Thoracic aorta (tissue), 2 donors: ENCODE measurements around the gene F2RL2. TPM values are rescaled to one million over a fixed set of nuclear protein-coding genes. Genes with fewer than 3 reads are reported as not detected.

ENCODE experiments used
- ATAC-seq: fragments of 150-250 bp; one replicate; pipeline ENCODE4 v1.8.0; 2017; ENCODE audit warnings: low read depth; ENCODE audit not compliant: insufficient number of reproducible peaks, low FRiP score
- DNase-seq: peaks from one replicate; pipeline ENCODE4 v3.0.0-alpha.2; 2020; ENCODE audit warnings: low spot score
- H3K27ac ChIP-seq, 2 donors: fragments of 200-600 bp; sonication (generic); 1 replicate in 1 of 2; 2 replicates in 1 of 2; pipeline ENCODE4 v1.5.1; 2016; ENCODE audit warnings: mild to moderate bottlenecking in 2 of 2, moderate library complexity in 2 of 2
- H3K27me3 ChIP-seq: fragments of 200-600 bp; sonication (generic); replicated peaks from 2 replicates; pipeline ENCODE4 v1.6.0; 2016; ENCODE audit warnings: mild to moderate bottlenecking; ENCODE audit not compliant: insufficient read depth
- H3K36me3 ChIP-seq: fragments of 200-600 bp; sonication (generic); one replicate; pipeline ENCODE4 v1.5.1; 2016
- H3K4me1 ChIP-seq, 2 donors: fragments of 200-600 bp; sonication (generic); 1 replicate in 1 of 2; 2 replicates in 1 of 2; pipeline versions ENCODE4 v1.5.1 to v1.6.0; 2016; ENCODE audit warnings: low read depth in 2 of 2, mild to moderate bottlenecking in 1 of 2; ENCODE audit not compliant: control insufficient read depth in 1 of 2
- H3K4me3 ChIP-seq: fragments of 200-600 bp; sonication (generic); 2 replicates; pipeline ENCODE4 v1.5.1; 2016; ENCODE audit warnings: mild to moderate bottlenecking
- H3K9me3 ChIP-seq: fragments of 200-600 bp; sonication (generic); 2 replicates; pipeline ENCODE4 v1.5.1; 2016
- total RNA-seq, 2 donors: library from RNA; depleted of rRNA; stranded (reverse); fragments of >200 nt; gene quantifications; one replicate each; pipeline versions ENCODE4 v1.1.0 to v1.2.3, GENCODE V29; 2016
- TF ChIP-seq, protein P1 (sequence below): fragments of 200-600 bp; sonication (generic); IDR thresholded peaks from one replicate; pipeline ENCODE4 v1.5.1; 2019; ENCODE audit warnings: antibody characterized with exemption

Gene F2RL2
- total RNA-seq, 2 donors from 2014 or later, result 2.7 to 13.7 TPM

DNA sequence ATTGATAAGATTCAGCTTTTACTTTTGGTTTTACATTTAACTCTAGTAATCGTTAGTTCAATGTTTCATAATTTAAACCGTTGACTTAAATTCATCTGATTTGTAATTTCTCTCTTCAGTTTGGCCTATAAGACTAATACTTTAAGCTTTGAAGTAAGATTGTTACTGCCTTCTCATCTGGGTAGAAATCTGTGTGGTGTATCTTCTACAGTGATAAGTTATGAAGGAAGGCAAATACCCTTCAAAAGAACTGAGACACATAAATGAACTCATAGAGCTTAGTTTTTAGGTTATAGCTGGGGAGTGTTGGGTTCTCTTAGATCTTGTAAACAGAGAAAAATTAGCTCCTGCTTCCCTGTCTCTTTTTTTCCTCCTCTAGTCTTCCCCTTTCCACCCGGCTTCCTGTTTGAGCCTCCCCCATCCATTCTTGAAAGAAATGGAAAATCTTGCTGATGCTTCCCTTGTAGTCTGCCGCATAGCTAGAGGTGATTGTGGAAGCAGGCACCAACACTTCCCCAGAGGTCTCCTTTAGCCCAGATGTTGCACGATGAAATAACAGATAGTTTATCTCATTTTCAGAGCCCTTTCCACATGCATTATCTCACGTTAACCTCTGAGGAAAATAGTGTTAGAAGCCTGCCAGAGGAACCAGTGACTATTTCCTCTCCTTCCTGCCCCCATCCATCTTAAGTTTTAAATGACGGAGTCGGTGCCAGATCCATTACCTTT is 2.0 kb upstream of the F2RL2 start:
- H3K9me3 ChIP-seq, result no peaks in the 10 kb centered on the region
- no peaks in the 10 kb centered on the region for H3K36me3 ChIP-seq
- no peak overlapping the region for H3K27ac ChIP-seq
- H3K27me3 ChIP-seq, result no peaks in the 10 kb centered on the region
- ATAC-seq (no peak), DNase-seq (no peak)
- TF ChIP-seq, protein P1, sequence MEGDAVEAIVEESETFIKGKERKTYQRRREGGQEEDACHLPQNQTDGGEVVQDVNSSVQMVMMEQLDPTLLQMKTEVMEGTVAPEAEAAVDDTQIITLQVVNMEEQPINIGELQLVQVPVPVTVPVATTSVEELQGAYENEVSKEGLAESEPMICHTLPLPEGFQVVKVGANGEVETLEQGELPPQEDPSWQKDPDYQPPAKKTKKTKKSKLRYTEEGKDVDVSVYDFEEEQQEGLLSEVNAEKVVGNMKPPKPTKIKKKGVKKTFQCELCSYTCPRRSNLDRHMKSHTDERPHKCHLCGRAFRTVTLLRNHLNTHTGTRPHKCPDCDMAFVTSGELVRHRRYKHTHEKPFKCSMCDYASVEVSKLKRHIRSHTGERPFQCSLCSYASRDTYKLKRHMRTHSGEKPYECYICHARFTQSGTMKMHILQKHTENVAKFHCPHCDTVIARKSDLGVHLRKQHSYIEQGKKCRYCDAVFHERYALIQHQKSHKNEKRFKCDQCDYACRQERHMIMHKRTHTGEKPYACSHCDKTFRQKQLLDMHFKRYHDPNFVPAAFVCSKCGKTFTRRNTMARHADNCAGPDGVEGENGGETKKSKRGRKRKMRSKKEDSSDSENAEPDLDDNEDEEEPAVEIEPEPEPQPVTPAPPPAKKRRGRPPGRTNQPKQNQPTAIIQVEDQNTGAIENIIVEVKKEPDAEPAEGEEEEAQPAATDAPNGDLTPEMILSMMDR, result no peak
- H3K4me3 ChIP-seq, result no peak overlapping the region
- H3K4me1 ChIP-seq, result no peaks in the 10 kb centered on the region

DNA sequence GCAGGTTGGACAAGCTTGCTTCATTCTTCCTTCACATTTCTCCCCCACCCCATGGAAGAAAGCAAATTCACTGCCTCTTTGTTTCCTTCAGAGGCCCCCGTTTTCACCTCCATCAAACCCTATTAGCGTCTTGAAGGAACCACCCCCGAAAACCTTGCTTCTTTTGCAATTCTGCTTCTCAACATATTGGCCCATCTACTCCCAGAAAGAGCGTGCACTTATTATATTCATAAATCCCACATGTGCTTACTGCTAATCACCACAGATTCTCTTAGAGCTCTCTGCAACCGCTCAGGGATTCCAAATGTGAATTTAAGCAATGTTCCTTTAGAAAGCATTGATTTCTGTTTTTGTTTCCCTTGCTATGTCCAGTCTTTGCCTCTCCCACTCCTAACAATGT is 1.1 kb downstream of the F2RL2 start:
- DNase-seq (no peak), ATAC-seq (no peak)
- Histone ChIP-seq H3K4me3 (no peak overlapping the region), H3K36me3 (no peaks in the 10 kb centered on the region), H3K27me3 (no peaks in the 10 kb centered on the region), H3K4me1 (no peaks in the 10 kb centered on the region), H3K27ac (no peak overlapping the region), H3K9me3 (no peaks in the 10 kb centered on the region)
- TF ChIP-seq, protein P1, result no peak

DNA sequence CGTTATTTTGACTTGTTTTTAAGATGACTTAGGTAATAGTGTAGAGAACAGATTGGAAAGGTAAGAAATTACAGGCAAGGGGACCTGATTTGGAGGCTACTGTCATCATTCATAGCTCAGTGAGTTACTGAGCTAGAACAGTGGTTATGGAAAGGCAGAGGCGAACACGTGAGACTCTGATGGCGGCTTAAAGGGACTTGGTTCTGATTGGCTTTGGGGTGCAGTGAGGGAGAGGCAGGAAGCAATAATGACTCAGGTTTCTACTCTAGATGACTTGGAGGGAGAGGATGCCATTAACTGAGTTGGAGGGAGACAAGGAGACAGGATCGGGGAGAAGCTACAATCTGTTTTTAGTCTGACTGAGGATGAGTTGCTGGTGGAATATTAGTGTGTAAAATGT is 3.0 kb downstream of the F2RL2 start:
- TF ChIP-seq, protein P1, result no peak
- DNase-seq (no peak), ATAC-seq (no peak)
- Histone ChIP-seq H3K9me3 (no peaks in the 10 kb centered on the region), H3K4me1 (no peaks in the 10 kb centered on the region), H3K27me3 (no peaks in the 10 kb centered on the region), H3K27ac (no peak overlapping the region), H3K36me3 (no peaks in the 10 kb centered on the region), H3K4me3 (no peak overlapping the region)

DNA sequence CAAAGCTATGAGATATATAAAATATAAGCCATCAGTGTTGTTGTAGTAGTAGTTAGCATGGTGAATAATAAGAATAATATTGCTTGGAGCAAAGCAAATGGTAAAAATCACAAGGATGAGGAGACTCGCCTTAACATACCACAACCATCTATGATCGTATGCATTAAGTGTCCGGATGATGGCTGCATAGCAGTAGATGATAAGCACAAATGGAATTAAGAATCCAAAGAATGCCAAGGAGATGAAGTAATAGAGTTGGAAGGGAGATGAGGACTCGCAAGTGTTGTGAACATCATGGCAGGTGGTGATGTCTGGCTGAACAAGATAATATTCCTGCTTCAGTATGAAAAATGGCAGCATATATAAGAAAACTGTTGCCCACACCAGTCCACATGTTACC is 5.5 kb downstream of the F2RL2 start:
- H3K36me3 ChIP-seq, result no peaks in the 10 kb centered on the region
- H3K9me3 ChIP-seq, result no peaks in the 10 kb centered on the region
- H3K27ac ChIP-seq, result no peak overlapping the region
- no peak for ATAC-seq
- no peaks in the 10 kb centered on the region for H3K4me1 ChIP-seq
- H3K27me3 ChIP-seq, result no peaks in the 10 kb centered on the region
- H3K4me3 ChIP-seq, result no peak overlapping the region
- no peak for DNase-seq
- TF ChIP-seq, protein P1, result no peak

DNA sequence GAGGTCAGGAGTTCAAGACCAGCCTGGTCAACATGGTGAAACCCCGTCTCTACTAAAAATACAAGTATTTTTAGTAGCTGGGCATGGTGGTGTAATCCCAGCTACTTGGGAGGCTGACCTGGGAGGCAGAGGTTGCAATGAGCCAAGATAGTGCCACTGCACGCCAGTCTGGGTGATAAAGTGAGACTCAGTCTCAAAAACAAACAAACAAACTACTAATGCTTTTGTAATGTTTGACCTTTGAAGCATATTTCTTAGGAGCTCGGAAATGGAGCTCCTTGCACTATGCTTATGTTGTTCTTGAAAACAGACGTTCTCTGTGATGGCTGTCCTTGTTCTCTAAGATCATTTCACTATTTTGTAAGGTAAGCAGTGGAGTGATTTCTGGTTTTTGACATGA is 6.0 kb downstream of the F2RL2 start:
- no peaks in the 10 kb centered on the region for H3K9me3 ChIP-seq
- no peak overlapping the region for H3K27ac ChIP-seq
- H3K27me3 ChIP-seq, result no peaks in the 10 kb centered on the region
- no peak overlapping the region for H3K4me3 ChIP-seq
- H3K36me3 ChIP-seq, result no peaks in the 10 kb centered on the region
- DNase-seq (no peak), ATAC-seq (no peak)
- TF ChIP-seq, protein P1, result no peak
- no peaks in the 10 kb centered on the region for H3K4me1 ChIP-seq
